ES-I3 (cell line): Measurements from ENCODE around the gene ADCY9.

Source experiments
- H3K36me3 ChIP-seq: 2 replicates; pipeline ENCODE4 v1.6.1; 2013; ENCODE audit warnings: mild to moderate bottlenecking, low read length, control low read depth, moderate library complexity; ENCODE audit not compliant: insufficient read depth
- H3K4me1 ChIP-seq: 2 replicates; pipeline ENCODE4 v1.6.1; 2013; ENCODE audit warnings: mild to moderate bottlenecking, control low read depth, low read length; ENCODE audit not compliant: insufficient read depth
- H3K9ac ChIP-seq: 2 replicates; pipeline ENCODE4 v1.6.1; 2013; ENCODE audit warnings: low read depth, mild to moderate bottlenecking, low read length, moderate library complexity
- H3K9me3 ChIP-seq: 2 replicates; pipeline ENCODE4 v1.6.1; 2013; ENCODE audit warnings: mild to moderate bottlenecking, low read length, moderate library complexity; ENCODE audit not compliant: control insufficient read depth, insufficient read depth

ADCY9 gene

GRCh38 chr16:4009177-4009576 lies 107.1 kb downstream of the ADCY9 start:
- Histone ChIP-seq H3K9me3 (no peaks in the 10 kb centered on the region), H3K9ac (no peak overlapping the region), H3K4me1 (peaks cover 38% of the 10 kb centered on the region), H3K36me3 (no peaks in the 10 kb centered on the region)

- no peaks in the 10 kb centered on the region for H3K9me3 ChIP-seq
- peaks cover 34% of the 10 kb centered on the region for H3K4me1 ChIP-seq
- H3K9ac ChIP-seq = no peak overlapping the region
- H3K36me3 ChIP-seq = no peaks in the 10 kb centered on the region
Observed at GRCh38 chr16:4008116-4008515, 108.1 kb downstream of the ADCY9 start.

GRCh38 chr16:4006397-4006999 lies 109.7 kb downstream of the ADCY9 start:
- Histone ChIP-seq H3K9ac (no peak overlapping the region), H3K9me3 (no peaks in the 10 kb centered on the region), H3K36me3 (no peaks in the 10 kb centered on the region), H3K4me1 (peaks cover 22% of the 10 kb centered on the region)

GRCh38 chr16:4005731-4006130 lies 110.5 kb downstream of the ADCY9 start:
- Histone ChIP-seq H3K36me3 (no peaks in the 10 kb centered on the region), H3K9ac (no peak overlapping the region), H3K9me3 (no peaks in the 10 kb centered on the region), H3K4me1 (peaks cover 17% of the 10 kb centered on the region)

- no peaks in the 10 kb centered on the region for H3K36me3 ChIP-seq
- H3K9ac ChIP-seq = no peak overlapping the region
- peaks cover 17% of the 10 kb centered on the region for H3K4me1 ChIP-seq
- no peaks in the 10 kb centered on the region for H3K9me3 ChIP-seq
Observed at GRCh38 chr16:4005281-4005680, 111.0 kb downstream of the ADCY9 start.

- H3K9me3 ChIP-seq = no peaks in the 10 kb centered on the region
- H3K9ac ChIP-seq = no peak overlapping the region
- no peaks in the 10 kb centered on the region for H3K36me3 ChIP-seq
- peaks cover 25% of the 10 kb centered on the region for H3K4me1 ChIP-seq
Observed at GRCh38 chr16:4004206-4004605, 112.0 kb downstream of the ADCY9 start.

- Histone ChIP-seq H3K9me3 (no peaks in the 10 kb centered on the region), H3K9ac (no peak overlapping the region), H3K36me3 (no peaks in the 10 kb centered on the region), H3K4me1 (peaks cover 26% of the 10 kb centered on the region)
Observed at GRCh38 chr16:4003576-4003975, 112.7 kb downstream of the ADCY9 start.

- Histone ChIP-seq H3K36me3 (no peaks in the 10 kb centered on the region), H3K9me3 (no peaks in the 10 kb centered on the region), H3K4me1 (peaks cover 22% of the 10 kb centered on the region), H3K9ac (no peak overlapping the region)
Observed at GRCh38 chr16:4003166-4003565, 113.1 kb downstream of the ADCY9 start.

GRCh38 chr16:4002121-4002520 lies 114.1 kb downstream of the ADCY9 start:
- no peaks in the 10 kb centered on the region for H3K36me3 ChIP-seq
- H3K9me3 ChIP-seq = no peaks in the 10 kb centered on the region
- no peak overlapping the region for H3K9ac ChIP-seq
- peaks cover 14% of the 10 kb centered on the region; the same call in 1 of the 2 replicates for H3K4me1 ChIP-seq

- no peak overlapping the region for H3K9ac ChIP-seq
- H3K36me3 ChIP-seq = no peaks in the 10 kb centered on the region
- H3K4me1 ChIP-seq = peaks cover 14% of the 10 kb centered on the region; the same call in 1 of the 2 replicates
- no peaks in the 10 kb centered on the region for H3K9me3 ChIP-seq
Observed at GRCh38 chr16:3999479-4000325, 116.5 kb downstream of the ADCY9 start.

GRCh38 chr16:3998793-3999478 lies 117.3 kb downstream of the ADCY9 start:
- no peak overlapping the region for H3K9ac ChIP-seq
- H3K9me3 ChIP-seq = no peaks in the 10 kb centered on the region
- peaks cover 14% of the 10 kb centered on the region; the same call in 1 of the 2 replicates for H3K4me1 ChIP-seq
- no peaks in the 10 kb centered on the region for H3K36me3 ChIP-seq

- no peak overlapping the region for H3K9ac ChIP-seq
- H3K4me1 ChIP-seq = peaks cover 14% of the 10 kb centered on the region; the same call in 1 of the 2 replicates
- H3K36me3 ChIP-seq = no peaks in the 10 kb centered on the region
Observed at GRCh38 chr16:3997231-3997841, 118.9 kb downstream of the ADCY9 start.

GRCh38 chr16:3995001-3995400 lies 121.2 kb downstream of the ADCY9 start:
- Histone ChIP-seq H3K36me3 (no peaks in the 10 kb centered on the region), H3K9me3 (no peaks in the 10 kb centered on the region), H3K9ac (no peak overlapping the region), H3K4me1 (peaks cover 14% of the 10 kb centered on the region; the same call in 1 of the 2 replicates)

More at GRCh38 chr16:3997231-3997841, 118.9 kb downstream of the ADCY9 start:
- no peaks in the 10 kb centered on the region for H3K9me3 ChIP-seq

GRCh38 chr16:3993052-3993785 lies 123.0 kb downstream of the ADCY9 start:
- no peaks in the 10 kb centered on the region for H3K9me3 ChIP-seq
- H3K4me1 ChIP-seq = no peaks in the 10 kb centered on the region
- H3K36me3 ChIP-seq = no peaks in the 10 kb centered on the region
- H3K9ac ChIP-seq = no peak overlapping the region
